Activated naive CD4-positive, alpha-beta T cell treated with anti-CD3 and anti-CD28 coated beads, Interleukin-2, amount 10 ng/mL, durations not matched to agents 7 days and 5 days (primary cell): ENCODE results near the gene NTF4.

Experiments used
- CTCF ChIA-PET: fragments of 350-600 bp; sonication (Branson Sonifier 250); formaldehyde crosslinking; loops from one replicate; lab custom pipeline; 2021; ENCODE audit warnings: antibody characterized with exemption; lab: Charles Lee
- DNase-seq: peaks from one replicate; pipeline ENCODE4 v3.0.0-alpha.2; 2020
- H3K27ac Mint-ChIP-seq: one replicate; pipeline ENCODE4 v1.8.0; 2021; ENCODE audit warnings: mild to moderate bottlenecking, moderate library complexity, mixed read lengths
- H3K27me3 Mint-ChIP-seq: one replicate; pipeline ENCODE4 v1.8.0; 2021; ENCODE audit warnings: mild to moderate bottlenecking, mixed read lengths
- H3K36me3 Mint-ChIP-seq: one replicate; pipeline ENCODE4 v1.8.0; 2021; ENCODE audit warnings: mixed read lengths
- H3K4me1 Mint-ChIP-seq: one replicate; pipeline ENCODE4 v1.8.0; 2021; ENCODE audit warnings: mixed read lengths
- H3K4me3 Mint-ChIP-seq: one replicate; pipeline ENCODE4 v1.8.0; 2021; ENCODE audit warnings: mild to moderate bottlenecking, moderate library complexity, mixed read lengths
- H3K9me3 Mint-ChIP-seq: one replicate; pipeline ENCODE4 v1.8.0; 2021; ENCODE audit warnings: mixed read lengths

NTF4 gene

DNA sequence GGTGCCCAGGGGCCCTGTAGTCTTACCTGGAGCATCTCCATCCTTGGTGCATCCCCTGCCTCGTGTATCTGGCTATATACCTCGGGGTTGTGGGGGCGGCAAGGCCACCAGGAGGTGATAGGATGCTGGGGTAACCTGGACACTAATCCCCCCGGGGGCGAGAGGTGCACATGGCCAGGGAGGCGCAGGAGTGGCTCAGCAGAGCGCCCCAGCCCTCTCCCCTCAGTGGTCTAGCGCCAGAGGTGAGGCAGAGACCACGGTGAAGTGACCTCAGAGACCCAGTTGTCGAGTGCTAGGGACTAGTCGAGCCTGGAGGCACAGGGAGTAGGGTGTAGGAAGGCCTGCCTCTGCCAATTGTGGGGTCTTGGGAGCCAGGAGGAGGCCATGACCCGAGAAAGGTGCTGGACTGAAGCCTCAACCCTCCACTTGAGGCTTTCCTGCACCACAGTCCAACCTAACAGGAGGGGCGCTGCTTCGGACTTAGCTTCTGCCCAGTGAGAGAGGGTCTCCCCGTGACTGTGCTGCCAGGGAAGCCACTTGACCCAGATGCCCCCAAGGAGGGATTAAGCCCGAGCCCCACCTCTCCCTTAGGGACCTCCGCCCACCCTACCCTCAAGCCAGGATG, 47.5 kb downstream of the NTF4 start, which contains the start of gene LHB:
TSS of gene LHB (minus strand) at position 51 of the 625 bp plus-strand sequence. CDS start at position 41, 10 bp downstream.
- H3K36me3 Mint-ChIP-seq: peaks cover 10% of the 10 kb centered on the region
- H3K27me3 Mint-ChIP-seq: peaks cover 39% of the 10 kb centered on the region
- peaks cover 32% of the 10 kb centered on the region for H3K4me1 Mint-ChIP-seq
- DNase-seq: no peak
- no peak within 1 kb of the TSS for H3K27ac Mint-ChIP-seq
- CTCF ChIA-PET: interaction anchor here (0.9 to 1.5 kb wide), 5 partner anchors 8 to 182 kb away, joined by 3 to 6 read pairs (median 4); no protein-coding TSS in a partner anchor
- peak within 1 kb of the TSS; percentile 78 for H3K4me3 Mint-ChIP-seq
- no peaks in the 10 kb centered on the region for H3K9me3 Mint-ChIP-seq

DNA sequence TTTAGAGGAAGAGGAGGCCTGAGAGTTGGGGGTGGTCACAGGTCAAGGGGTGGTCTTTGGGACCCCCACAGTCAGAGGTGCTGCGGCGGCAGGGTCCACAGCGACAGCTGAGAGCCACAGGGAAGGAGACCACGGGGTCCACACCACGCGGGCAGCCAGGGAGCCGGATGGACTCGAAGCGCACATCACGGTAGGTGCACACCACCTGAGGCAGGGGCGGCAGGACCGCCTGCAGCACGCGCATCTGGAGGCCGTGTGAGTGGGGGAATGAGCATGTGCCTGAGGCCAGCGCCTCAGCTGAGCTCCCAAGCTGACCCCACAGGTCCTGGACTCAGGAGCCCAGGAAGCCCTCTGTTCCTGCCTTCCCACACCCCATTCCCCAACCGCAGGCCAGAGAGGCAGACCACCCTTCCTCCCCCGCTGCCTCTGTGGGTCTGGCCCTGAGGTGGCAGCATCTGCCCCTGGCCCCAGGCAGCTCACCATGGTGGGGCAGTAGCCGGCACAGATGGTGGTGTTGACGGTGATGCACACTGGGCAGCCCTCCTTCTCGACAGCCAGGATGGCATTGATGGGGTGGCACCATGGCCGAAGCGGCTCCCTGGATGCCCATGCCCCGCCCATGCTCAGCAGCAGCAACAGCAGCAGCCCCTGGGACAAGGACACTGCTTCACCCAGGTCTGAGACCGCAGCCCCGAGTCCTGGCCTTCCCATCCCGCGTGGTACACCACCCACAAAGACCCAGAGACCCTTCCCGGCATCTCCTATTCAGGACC, 48.4 kb downstream of the NTF4 start:
- Mint-ChIP-seq H3K27ac (no peak overlapping the region), H3K27me3 (peaks cover 35% of the 10 kb centered on the region), H3K4me1 (peaks cover 30% of the 10 kb centered on the region), H3K9me3 (no peaks in the 10 kb centered on the region), H3K4me3 (no peak overlapping the region), H3K36me3 (peaks cover 10% of the 10 kb centered on the region)
- CTCF ChIA-PET: interaction anchor here (0.9 kb wide), 1 partner anchor 19 kb away, joined by 3 read pairs; no protein-coding TSS in a partner anchor
- DNase-seq: no peak

DNA sequence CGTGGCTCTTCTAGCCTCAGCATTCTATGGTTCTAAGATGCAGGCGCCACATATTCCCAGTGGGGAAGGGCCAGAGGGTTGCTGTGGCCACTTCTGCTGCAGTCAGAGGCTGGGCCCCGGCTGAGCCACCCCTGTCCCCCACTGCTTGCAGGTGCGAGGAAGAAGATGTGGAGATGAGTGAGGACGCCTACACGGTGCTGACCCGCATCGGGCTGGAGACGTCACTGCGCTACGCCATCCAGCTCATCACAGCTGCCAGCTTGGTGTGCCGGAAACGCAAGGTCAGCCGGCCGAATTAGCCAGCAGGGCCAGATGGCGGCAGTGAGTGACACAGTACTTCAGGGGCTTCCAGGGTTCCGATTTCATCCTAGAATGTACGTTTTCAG, 49.8 kb downstream of the NTF4 start:
- Mint-ChIP-seq H3K36me3 (peaks cover 16% of the 10 kb centered on the region), H3K4me3 (no peak overlapping the region), H3K9me3 (no peaks in the 10 kb centered on the region), H3K27me3 (peaks cover 21% of the 10 kb centered on the region), H3K27ac (no peak overlapping the region), H3K4me1 (peaks cover 24% of the 10 kb centered on the region)
- CTCF ChIA-PET: no interaction called here
- no peak for DNase-seq

DNA sequence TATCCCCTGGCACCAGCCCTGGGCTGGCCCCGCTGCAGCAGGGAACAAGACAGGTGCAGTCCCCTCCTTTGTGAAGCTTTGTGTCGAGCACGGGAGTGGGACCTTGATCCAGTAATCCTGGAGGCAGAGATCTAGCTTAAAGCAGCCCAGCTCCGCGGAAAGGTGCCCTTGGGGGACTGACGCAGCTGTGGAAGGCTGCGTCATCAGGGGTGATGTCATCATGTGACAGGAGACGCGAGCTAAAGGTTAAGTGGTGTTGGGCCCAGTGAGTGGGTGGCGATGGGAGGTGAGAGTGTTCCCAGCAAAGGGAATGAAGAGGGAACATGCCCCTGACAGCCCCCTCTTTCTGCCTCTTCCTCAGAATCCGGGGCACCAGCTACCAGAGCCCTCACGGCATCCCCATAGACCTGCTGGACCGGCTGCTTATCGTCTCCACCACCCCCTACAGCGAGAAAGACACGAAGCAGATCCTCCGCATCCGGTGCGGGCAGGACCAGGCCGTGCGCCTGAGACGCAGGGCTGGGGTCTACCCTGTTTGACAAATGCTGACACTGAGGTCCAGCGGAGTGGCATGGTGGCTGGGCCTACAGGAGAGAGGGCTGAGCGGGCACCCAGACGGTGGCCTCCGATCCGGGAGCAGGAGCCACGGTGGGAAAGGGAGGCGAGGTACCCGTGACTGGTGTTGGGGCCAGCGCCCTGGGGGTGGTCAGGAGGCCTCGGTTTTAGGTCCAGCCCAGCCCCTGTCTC, 50.3 kb downstream of the NTF4 start:
- H3K4me1 Mint-ChIP-seq: peaks cover 19% of the 10 kb centered on the region
- H3K27ac Mint-ChIP-seq: no peak overlapping the region
- CTCF ChIA-PET: interaction anchor here (1.0 to 2.8 kb wide), 3 partner anchors 13 to 21 kb away, joined by 4 to 14 read pairs (median 8); partner anchors contain the start of genes GYS1 and RUVBL2
- H3K4me3 Mint-ChIP-seq: no peak overlapping the region
- no peak for DNase-seq
- no peaks in the 10 kb centered on the region for H3K9me3 Mint-ChIP-seq
- peaks cover 20% of the 10 kb centered on the region for H3K36me3 Mint-ChIP-seq
- H3K27me3 Mint-ChIP-seq: peaks cover 16% of the 10 kb centered on the region

DNA sequence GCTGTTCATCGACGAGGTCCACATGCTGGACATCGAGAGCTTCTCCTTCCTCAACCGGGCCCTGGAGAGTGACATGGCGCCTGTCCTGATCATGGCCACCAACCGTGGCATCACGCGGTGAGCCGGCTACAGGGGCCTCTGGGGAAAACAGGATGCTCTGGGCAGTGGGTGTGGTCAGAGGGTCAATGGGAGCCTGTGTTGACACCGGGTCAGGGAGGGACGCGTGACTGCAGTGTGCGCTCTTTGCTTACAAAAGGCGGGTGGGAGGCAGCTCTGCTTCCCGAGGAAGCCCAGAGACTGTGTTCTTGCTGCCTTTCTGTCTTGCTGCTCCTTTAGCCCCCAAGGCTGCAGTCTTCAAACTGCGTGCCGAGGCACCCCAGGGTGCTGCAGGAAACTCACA, 53.4 kb downstream of the NTF4 start:
- no peak overlapping the region for H3K4me3 Mint-ChIP-seq
- H3K4me1 Mint-ChIP-seq: no peaks in the 10 kb centered on the region
- no peak overlapping the region for H3K27ac Mint-ChIP-seq
- DNase-seq: no peak
- H3K27me3 Mint-ChIP-seq: no peaks in the 10 kb centered on the region
- peaks cover 26% of the 10 kb centered on the region for H3K36me3 Mint-ChIP-seq
- CTCF ChIA-PET: interaction anchor here (1.8 kb wide), 1 partner anchor 17 kb away, joined by 7 read pairs; the partner anchor contains the start of gene RUVBL2
- H3K9me3 Mint-ChIP-seq: no peaks in the 10 kb centered on the region
